Measurements from ENCODE around the gene SNCA.

DNA sequence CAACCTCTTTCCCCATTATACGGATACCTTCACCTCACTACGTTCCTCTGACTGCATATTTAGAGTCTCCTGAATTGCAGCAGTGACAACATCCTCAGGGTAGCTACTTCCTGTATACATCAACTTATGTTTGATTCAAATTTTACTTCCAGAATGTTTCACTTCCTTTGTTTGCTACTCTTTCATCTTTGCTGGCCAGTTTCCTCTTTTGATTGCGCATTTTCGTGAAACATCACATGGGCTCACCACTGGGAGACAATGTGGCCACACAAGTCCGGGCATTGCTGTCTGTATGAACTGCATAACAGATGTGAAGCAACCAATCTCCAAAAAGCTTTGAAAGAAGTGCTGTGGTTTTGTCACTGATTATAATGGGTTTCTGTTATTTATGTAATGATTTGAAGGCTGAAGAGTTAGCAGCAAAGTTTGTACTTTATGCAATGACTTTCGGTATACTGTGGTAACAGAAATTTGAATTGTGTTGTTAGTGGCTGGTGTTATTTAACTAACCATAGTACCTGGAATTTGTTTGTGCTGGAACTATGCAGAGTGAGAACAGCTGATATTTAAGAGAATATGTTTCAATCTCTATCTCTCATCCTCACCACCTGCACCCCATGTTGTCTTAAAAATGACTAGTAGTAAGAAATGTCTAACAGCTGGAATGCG lies 7.4 kb downstream of the SNCA start:
- TF ChIP-seq, protein P1, sequence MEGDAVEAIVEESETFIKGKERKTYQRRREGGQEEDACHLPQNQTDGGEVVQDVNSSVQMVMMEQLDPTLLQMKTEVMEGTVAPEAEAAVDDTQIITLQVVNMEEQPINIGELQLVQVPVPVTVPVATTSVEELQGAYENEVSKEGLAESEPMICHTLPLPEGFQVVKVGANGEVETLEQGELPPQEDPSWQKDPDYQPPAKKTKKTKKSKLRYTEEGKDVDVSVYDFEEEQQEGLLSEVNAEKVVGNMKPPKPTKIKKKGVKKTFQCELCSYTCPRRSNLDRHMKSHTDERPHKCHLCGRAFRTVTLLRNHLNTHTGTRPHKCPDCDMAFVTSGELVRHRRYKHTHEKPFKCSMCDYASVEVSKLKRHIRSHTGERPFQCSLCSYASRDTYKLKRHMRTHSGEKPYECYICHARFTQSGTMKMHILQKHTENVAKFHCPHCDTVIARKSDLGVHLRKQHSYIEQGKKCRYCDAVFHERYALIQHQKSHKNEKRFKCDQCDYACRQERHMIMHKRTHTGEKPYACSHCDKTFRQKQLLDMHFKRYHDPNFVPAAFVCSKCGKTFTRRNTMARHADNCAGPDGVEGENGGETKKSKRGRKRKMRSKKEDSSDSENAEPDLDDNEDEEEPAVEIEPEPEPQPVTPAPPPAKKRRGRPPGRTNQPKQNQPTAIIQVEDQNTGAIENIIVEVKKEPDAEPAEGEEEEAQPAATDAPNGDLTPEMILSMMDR (IDR thresholded peaks at IDR 0.05): no peak
- TF ChIP-seq POLR2A (IDR thresholded peaks at IDR 0.05): no peak
